Ishikawa (cell line): ENCODE measurements around the gene TXNIP.

Experiments
- CEBPB ChIP-seq: IDR thresholded peaks from 2 replicates; pipeline ENCODE4 v1.6.1; 2012
- CREB1 ChIP-seq: IDR thresholded peaks from 2 replicates; pipeline ENCODE4 v1.6.1; 2012; ENCODE audit warnings: low read depth
- EGR1 ChIP-seq: IDR thresholded peaks from 2 replicates; pipeline ENCODE4 v1.6.1; 2012
- EP300 ChIP-seq: IDR thresholded peaks from 2 replicates; pipeline ENCODE4 v1.6.1; 2012; ENCODE audit warnings: borderline replicate concordance
- FOXM1 ChIP-seq: IDR thresholded peaks from 2 replicates; pipeline ENCODE4 v1.6.1; 2012; ENCODE audit warnings: low read depth, borderline replicate concordance
- MAX ChIP-seq: IDR thresholded peaks from 2 replicates; pipeline ENCODE4 v1.6.1; 2012
- NFIC ChIP-seq: IDR thresholded peaks from 2 replicates; pipeline ENCODE4 v1.6.1; 2012
- RAD21 ChIP-seq: IDR thresholded peaks from 2 replicates; pipeline ENCODE4 v1.6.1; 2012; ENCODE audit warnings: low read depth
- REST ChIP-seq: IDR thresholded peaks from 2 replicates; pipeline ENCODE4 v1.6.1; 2012; ENCODE audit warnings: low read depth, mild to moderate bottlenecking
- TAF1 ChIP-seq: IDR thresholded peaks from 2 replicates; pipeline ENCODE4 v1.6.1; 2012; ENCODE audit warnings: low read depth, mild to moderate bottlenecking
- TCF12 ChIP-seq: IDR thresholded peaks from 2 replicates; pipeline ENCODE4 v1.6.1; 2012; ENCODE audit warnings: low read depth
- TEAD4 ChIP-seq: IDR thresholded peaks from 2 replicates; pipeline ENCODE4 v1.6.1; 2012
- USF1 ChIP-seq: IDR thresholded peaks from 2 replicates; pipeline ENCODE4 v1.6.1; 2012
- YY1 ChIP-seq: IDR thresholded peaks from 2 replicates; pipeline ENCODE4 v1.6.1; 2012; ENCODE audit warnings: low read depth
- ZBTB7A ChIP-seq: IDR thresholded peaks from 2 replicates; pipeline ENCODE4 v1.6.1; 2012; ENCODE audit warnings: low read depth

Gene TXNIP

GRCh38 chr1:146021050-146021445 is 24.7 kb upstream of the TXNIP start:
- TF ChIP-seq ZBTB7A (no peak), REST (no peak), RAD21 (no peak), CREB1 (no peak), YY1 (no peak), TCF12 (no peak), CEBPB (no peak), MAX (no peak), USF1 (no peak), TAF1 (no peak), FOXM1 (no peak)

GRCh38 chr1:146020058-146021049 is 24.0 kb upstream of the TXNIP start:
- TF ChIP-seq TCF12 (no peak), TEAD4 (no peak), RAD21 (no peak), EP300 (no peak), REST (no peak), CEBPB (no peak), CREB1 (no peak), YY1 (no peak), TAF1 (no peak), FOXM1 (no peak), NFIC (no peak), USF1 (no peak), MAX (no peak), EGR1 (no peak), ZBTB7A (no peak)

GRCh38 chr1:146019231-146020057 is 23.1 kb upstream of the TXNIP start:
- TF ChIP-seq REST (no peak), YY1 (no peak), FOXM1 (no peak), TAF1 (no peak), TCF12 (no peak), ZBTB7A (no peak), CREB1 (no peak), TEAD4 (no peak), MAX (no peak), NFIC (no peak), USF1 (no peak), EGR1 (no peak), RAD21 (no peak), EP300 (no peak), CEBPB (no peak)
